GM18861 (cell line): ENCODE results near the gene ZNF280D.
A peak's percentile ranks its signal among the peaks of the same experiment; 100 is the strongest.

Experiments used
- ATAC-seq: cut with Tn5 transposase; IDR thresholded peaks from one replicate; pipeline ENCODE4 v1.9.1; 2021; ENCODE audit not compliant: unreplicated experiment

Gene ZNF280D

DNA sequence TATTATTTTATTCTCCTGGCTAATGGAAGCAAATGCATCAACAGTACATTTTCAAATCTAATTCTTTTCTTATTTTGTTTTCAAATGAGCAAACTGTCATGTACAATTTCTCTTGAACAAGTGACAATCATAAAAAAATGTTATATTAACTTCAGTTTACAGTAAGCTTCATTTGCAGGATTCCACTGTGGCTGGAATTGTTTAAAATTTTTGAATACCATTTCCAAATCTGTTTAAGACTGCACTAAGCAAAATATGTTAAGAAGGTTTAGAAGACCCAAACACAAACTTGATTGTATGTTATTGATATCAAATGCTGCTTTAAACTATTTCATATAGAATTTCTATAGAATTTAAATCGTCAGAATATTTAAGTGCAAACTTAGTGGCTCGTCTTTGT lies 92.8 kb downstream of the ZNF280D start:
- ATAC-seq, result no peak

DNA sequence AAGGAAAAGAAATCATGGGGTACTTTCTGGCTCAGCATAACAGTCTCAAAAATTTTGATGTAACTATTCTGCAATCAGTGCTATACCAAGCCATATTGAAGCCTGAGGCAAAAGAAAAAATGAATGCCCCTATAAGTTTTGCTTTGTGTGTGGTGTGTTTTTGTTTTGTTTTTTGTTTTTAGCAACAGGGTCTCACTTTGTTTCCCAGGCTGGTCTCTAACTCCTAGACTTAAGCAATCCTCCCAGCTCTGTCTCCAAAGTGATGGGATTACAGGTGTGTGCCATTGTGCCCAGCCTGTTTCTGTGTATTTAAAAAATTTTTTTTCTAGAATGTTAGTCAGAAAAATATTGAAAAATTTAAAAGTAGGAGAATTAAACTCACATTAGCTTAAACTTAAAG lies 93.2 kb downstream of the ZNF280D start:
- no peak for ATAC-seq

DNA sequence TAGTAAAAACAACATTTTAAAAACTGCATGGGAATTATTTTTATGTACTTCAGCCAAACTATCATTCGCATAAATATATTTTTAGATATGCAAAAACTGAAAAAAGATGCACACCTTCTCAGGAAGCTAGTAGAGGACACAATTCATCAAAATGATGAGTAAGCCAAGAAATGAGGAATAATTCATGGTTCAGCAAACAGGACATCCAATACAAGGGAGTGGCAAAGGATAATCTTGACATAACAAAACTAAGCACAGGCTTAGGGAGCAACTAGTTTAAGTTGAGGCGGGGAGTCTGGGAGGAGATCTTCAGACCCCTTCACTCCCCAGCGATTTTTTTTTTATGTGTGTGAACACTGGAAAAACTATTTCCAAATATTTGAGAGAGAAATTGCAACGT lies 93.7 kb downstream of the ZNF280D start:
- ATAC-seq, result no peak

DNA sequence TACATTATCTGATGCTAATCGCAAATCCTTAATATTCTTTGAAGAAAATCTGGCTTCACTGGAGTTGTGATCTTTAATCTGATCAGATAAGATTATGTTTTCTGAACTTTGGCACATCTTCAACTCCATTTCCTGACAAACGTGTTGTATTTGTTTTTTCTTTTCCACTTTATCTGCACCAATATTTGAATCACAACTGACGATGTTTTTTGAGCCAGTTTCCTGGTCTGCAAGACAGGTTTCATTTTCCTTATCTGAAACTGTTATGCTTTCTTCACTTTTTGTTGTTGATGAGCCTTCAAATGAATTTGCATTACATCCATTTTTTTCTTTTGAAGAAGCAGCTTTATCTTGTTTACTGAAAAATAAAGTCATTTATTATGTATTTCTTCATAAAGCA lies 101.5 kb downstream of the ZNF280D start:
- ATAC-seq, result no peak

DNA sequence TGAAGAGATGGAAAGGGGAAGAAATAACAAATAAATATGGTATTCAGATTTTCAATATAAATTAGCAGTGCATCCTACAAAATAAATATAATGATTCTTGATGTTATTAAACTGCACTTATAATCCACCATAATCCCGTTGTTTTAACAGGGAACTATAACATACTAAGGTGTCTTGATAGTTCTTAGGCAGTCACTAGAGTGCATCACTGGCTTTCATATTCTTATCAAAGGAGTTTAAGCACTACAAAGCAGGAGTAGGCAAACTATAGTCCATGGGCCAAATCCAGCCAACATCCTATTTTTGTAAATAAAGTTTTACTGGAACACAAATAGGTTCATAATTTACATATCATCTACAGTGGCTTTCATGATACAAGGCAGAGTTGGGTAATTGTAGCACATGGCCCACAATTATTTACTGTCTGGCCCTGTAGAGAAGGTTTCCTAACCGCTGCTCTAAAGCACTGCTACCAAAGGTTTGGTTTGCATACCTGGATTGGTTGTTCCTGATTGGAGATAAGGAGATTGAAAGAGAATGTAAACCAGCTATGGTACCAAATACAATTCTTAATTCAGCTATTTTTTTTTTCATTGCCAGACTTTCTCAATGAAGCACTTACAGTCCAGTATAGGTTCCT lies 104.3 kb downstream of the ZNF280D start:
- no peak for ATAC-seq

DNA sequence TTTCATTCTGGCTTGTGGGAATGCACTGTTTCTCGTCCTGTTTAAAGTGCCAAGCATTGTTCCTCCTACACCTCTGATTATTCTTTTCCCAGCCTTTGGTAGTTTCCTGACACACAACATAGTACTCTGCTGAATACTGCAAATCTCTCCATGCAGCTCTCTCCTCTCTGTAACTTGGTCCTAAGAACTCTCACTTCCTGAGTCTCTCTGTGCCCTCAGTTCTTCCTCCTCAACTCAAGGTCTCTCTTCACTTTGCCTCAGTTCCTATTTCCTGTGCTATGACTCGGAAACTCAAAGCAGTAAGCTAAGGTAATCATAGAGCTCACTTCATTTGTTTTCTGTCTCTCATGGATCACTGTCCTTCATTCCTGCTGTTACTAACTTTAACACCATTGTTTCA lies 113.4 kb downstream of the ZNF280D start:
- ATAC-seq, result no peak

DNA sequence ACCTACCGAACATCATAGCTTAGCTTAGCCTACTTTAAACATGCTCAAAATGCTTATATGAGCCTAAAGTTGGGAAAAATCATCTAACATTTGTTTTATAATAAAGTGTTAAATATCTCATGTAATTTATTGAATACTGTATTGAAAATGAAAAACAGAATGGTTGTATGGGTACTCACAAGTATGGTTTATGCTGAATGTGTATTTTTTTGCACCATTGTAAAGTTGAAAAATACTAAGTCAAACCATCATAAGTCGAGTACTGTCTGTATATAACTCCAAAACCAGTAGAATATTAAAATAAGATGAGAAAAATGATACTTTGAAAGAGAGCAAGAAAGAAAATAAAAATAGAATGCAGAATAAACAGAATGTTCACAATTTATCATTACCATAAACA lies 115.7 kb downstream of the ZNF280D start:
- no peak for ATAC-seq

DNA sequence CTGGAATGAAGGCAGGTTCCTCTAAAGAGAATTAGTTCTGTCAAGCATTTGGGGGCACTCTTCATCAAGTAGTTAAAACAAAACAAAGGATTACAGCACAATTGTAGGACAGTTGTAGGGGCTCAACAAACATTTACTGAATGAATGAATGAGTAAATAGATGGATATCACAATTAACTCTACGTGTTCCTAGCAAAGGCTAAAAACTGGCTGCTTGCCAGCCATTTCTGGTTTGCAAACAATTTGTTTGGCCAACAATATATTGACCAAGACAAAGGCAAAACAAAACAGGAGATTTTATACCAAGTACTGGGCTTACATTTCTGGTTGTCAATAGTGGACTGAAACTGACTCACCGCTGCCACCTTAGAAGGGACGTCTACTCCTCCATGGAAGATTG lies 116.8 kb downstream of the ZNF280D start:
- ATAC-seq, result no peak

DNA sequence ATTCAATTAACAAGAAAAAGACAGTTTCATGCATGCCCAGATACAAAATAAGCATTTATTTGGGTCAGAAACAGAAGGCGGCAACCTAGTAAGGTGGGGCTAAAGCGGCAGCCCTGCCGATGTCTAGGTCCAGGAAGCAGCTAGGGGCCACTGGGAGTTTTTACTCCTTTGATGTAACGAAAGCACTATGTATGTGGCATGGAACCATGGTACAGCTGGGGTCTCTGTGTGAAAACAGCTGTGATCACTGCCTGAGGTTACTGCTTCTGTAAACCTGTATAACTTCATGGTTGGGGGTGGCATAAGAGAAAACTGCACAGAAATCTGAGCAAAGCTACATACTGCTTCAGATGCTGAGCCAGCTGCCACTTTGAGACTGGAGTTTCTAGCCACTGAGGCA lies 119.5 kb downstream of the ZNF280D start:
- no peak for ATAC-seq

DNA sequence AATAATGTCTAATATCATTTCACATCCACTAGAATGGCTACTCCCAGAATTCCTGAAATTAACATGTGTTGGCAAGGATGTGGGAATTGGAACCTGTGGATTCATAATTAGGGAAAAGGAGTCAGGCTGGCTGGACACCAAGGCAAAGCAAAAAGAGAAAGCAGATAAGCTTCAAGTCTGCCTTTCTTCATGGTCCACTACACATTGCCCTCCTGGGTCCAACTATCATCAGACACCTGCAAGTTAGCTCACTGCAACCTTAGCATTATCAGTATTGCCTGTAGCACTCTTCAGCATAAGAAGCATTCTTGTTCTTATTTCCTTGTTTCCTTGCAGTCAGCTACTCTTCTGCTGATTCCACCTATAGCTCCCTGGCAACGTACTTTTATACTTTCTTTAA lies 124.3 kb downstream of the ZNF280D start:
- ATAC-seq, result peak; percentile 43

DNA sequence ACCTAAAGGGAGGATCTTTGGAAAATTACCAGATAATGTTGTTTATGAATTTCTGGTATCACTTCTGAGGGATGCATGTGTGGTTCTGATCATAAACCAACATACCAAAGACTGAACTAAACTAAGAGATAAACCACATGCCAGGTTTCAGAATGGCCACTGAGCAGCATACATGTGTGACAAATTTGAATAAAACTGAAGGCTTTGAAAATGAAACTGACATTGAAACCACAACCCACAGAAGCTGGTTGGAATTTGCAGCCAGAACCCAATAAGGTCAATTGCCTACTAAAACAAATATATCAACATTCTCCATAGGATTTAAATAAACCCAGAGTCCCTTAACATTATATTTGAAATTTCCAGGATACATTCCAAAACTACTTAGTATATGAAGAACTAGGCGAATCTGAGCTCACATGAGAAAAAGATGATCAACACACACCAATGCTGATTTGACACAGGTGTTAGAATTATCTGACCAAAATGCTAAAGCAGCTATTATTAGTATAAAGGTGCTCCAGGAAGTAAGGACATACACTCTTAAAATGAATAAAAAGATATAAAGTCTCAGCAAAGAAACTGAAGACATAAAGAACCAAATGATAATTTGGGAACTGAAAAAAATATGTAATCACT lies 125.0 kb downstream of the ZNF280D start:
- ATAC-seq, result peak; percentile 87

DNA sequence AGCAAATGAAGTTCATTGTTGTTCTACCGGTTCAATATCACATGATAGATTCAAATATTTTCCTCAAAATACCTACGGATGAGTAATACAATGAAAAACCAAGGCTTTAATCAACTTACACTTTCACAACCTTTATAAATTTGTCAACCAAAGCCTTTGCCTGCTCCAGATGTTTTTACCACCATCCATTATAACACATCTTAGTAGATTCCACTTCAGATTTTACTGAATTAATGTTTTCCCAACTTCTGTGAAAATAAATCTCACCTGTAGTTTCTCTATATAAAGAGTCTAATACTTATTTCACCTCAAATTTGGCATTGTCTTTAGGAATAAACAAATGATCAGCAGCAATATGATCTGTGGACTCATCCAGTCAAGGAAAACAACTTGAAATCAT lies 131.1 kb downstream of the ZNF280D start:
- no peak for ATAC-seq

DNA sequence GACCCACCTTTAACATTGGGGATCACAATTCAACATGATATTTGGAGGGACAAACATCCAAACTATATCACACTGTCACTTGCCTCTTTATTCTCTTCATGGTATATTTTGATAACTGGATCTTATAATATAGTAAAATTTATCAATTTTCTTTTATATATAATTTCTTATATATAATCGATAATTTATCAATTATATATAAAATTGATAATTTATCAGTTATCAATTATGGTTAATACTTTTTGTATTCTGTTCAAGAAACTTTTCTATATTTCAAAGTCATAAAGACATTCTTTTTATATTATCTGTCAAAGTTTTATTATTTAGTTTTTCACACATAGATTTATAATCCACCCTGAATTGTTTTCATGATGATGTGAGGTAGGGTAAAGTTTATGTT lies 132.9 kb downstream of the ZNF280D start:
- ATAC-seq, result no peak

DNA sequence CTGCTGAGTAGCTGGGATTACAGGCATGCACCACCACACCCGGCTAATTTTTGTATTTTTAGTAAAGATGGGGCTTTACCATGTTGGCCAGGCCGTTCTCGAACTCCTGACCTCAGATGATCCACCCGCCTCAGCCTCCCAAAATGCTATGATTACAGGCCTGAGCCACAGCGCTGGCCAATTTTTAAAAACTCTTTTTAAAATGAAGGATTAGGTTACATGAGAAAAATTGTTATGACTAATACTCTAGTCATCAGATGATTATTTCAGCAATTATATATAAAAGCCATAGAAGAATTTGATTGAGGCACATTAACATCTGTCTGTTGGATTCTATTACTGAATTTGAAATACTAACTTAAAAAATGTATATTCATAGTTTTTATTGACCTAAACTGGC lies 134.3 kb downstream of the ZNF280D start:
- ATAC-seq, result no peak

DNA sequence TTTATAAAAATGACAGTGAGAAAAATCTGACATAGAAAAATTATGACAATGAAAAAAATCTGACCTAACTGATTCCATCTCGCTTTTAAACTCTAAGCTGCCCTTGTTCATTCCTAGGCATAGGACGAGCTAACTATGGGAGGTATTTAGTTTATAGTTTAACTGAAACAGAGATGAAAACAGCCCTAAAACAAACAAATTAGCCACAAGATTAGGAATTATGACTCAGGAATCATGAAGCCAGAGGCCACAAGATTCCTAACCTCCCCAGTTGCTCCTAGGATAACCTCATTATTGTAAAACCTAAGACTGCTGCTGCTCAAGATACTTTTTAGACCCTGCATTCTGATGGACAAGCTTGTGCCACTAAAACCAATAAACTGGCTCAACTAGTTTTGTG lies 145.6 kb downstream of the ZNF280D start:
- no peak for ATAC-seq

DNA sequence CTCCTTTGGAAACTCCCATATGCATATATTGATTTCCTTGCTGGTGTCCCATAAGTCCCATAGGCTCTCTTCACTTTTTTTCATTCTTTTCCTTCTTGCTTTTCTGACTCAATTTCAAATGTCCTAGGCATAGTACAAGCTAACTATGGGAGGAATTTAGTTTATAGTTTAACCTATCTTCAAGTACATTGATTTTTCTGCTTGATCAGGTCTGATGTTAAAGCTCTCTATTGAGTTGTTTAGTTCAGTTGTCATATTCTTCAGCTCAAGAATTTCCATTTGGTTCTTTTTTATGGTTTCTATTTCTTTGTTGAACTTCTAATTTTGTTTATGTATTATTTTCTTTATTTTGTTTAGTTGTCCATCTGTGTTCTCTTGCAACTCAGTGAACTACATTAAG lies 147.1 kb downstream of the ZNF280D start:
- no peak for ATAC-seq

DNA sequence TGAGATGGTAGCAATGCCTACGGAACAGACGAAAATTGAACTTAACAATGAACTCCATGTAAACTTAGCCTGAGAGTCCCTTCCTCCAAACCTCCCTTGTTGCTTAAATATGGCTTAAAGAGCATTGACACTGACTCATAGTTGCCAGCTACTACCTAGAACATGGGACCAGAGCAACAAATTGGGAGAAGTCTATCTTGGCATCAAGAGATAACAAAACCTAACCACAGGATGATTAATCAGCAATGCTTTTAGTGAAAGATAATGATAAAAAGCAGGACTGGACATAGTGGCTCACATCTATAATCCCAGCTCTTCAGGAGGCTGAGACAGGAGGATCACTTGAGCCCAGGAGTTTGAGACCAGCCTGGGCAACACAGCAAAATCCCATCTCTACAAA lies 150.5 kb downstream of the ZNF280D start:
- ATAC-seq, result no peak
